Keratinocyte (primary cell): Measurements from ENCODE around the gene NOS1. TPM values are rescaled to one million over a fixed set of nuclear protein-coding genes. Genes with fewer than 3 reads are reported as not detected.
"Not testable (repeated sequence)": the region's sequence is repeated elsewhere in the genome, so short reads cannot be mapped to it uniquely, and the experiment has no call there.

Source experiments
- DNase-seq: peaks from one replicate; pipeline ENCODE4 v3.0.0-alpha.2; 2011; ENCODE audit warnings: low read depth, missing footprints, low spot score
- FAIRE-seq: peaks from 2 replicates; lab custom pipeline; 2011; peaks lifted over from hg19 to GRCh38; lab: Jason Lieb, UNC
- H2AFZ ChIP-seq: 2 replicates; pipeline ENCODE4 v1.6.0; 2012; ENCODE audit warnings: low read length, control low read depth, inconsistent platforms; ENCODE audit not compliant: control insufficient read depth
- H3K27ac ChIP-seq: 2 replicates; pipeline ENCODE4 v1.5.1; 2011; ENCODE audit warnings: low read length; ENCODE audit not compliant: control insufficient read depth, insufficient read depth
- H3K27me3 ChIP-seq: 3 replicates; pipeline ENCODE4 v1.6.0; 2011; ENCODE audit warnings: low read length; ENCODE audit not compliant: control insufficient read depth, insufficient read depth; ENCODE audit errors: extremely low read depth
- H3K36me3 ChIP-seq, 2 experiments: 2 replicates in 1 of 2; 3 replicates in 1 of 2; pipeline ENCODE4 v1.5.1; 2011; ENCODE audit warnings: low read length in 2 of 2, mild to moderate bottlenecking in 1 of 2; ENCODE audit not compliant: control insufficient read depth in 2 of 2, insufficient read depth in 2 of 2; ENCODE audit errors: extremely low read depth in 1 of 2
- H3K4me1 ChIP-seq: 3 replicates; pipeline ENCODE4 v1.5.1; 2011; ENCODE audit warnings: low read length; ENCODE audit not compliant: control insufficient read depth, insufficient read depth; ENCODE audit errors: extremely low read depth
- H3K4me2 ChIP-seq: 3 replicates; pipeline ENCODE4 v1.6.0; 2011; ENCODE audit warnings: low read depth, low read length; ENCODE audit not compliant: control insufficient read depth, insufficient read depth; ENCODE audit errors: extremely low read depth
- H3K4me3 ChIP-seq, 3 experiments: fragments of 200-600 bp in 1 of 3; sonication (generic) in 1 of 3; 2 replicates in 2 of 3; 3 replicates in 1 of 3; pipeline ENCODE4 v1.5.1; 2011 to 2016; ENCODE audit warnings: low read length in 3 of 3, mild to moderate bottlenecking in 3 of 3, control low read depth in 2 of 3, inconsistent platforms in 1 of 3, low read depth in 1 of 3, mixed read lengths in 1 of 3, mixed run types in 1 of 3, moderate library complexity in 1 of 3; ENCODE audit not compliant: control insufficient read depth in 2 of 3, insufficient read depth in 2 of 3; ENCODE audit errors: extremely low read depth in 1 of 3
- H3K79me2 ChIP-seq: 2 replicates; pipeline ENCODE4 v1.6.0; 2012; ENCODE audit warnings: low read length; ENCODE audit not compliant: control insufficient read depth, insufficient read depth
- H3K9ac ChIP-seq: 3 replicates; pipeline ENCODE4 v1.6.0; 2011; ENCODE audit warnings: low read length; ENCODE audit not compliant: control insufficient read depth, insufficient read depth; ENCODE audit errors: extremely low read depth
- H3K9me1 ChIP-seq: 3 replicates; pipeline ENCODE4 v1.6.0; 2011; ENCODE audit warnings: low read length; ENCODE audit not compliant: control insufficient read depth, insufficient read depth; ENCODE audit errors: extremely low read depth
- H3K9me3 ChIP-seq: 2 replicates; pipeline ENCODE4 v1.5.1; 2012; ENCODE audit warnings: low read depth, low read length; ENCODE audit not compliant: control insufficient read depth
- H4K20me1 ChIP-seq: 3 replicates; pipeline ENCODE4 v1.6.0; 2011; ENCODE audit warnings: low read length; ENCODE audit not compliant: control insufficient read depth, insufficient read depth; ENCODE audit errors: extremely low read depth
- EZH2 ChIP-seq: IDR thresholded peaks from one replicate; pipeline ENCODE4 v1.6.1; 2012; ENCODE audit warnings: inconsistent platforms, mild to moderate bottlenecking, low read length, moderate library complexity
- dilution Hi-C: fragments of 300-500 bp; cut with MboI; formaldehyde crosslinking; loops from one replicate; pipeline ENCODE4 v1.7.0; 2020; ENCODE audit warnings: low sequenced_read_pairs; ENCODE audit not compliant: extremely low pct_ligation_motif_present
- polyA plus RNA-seq, 5 experiments: library from polyadenylated mRNA; depleted of rRNA in 3 of 5; stranded (reverse) in 3 of 5; stranded (forward) in 1 of 5; unstranded in 1 of 5; fragments of >200 nt; gene quantifications; 1 replicate in 1 of 5; 2 replicates in 3 of 5; 3 replicates in 1 of 5; pipeline versions ENCODE4 v1.2.1 to v1.2.3, GENCODE V29; 2011 to 2012; ENCODE audit warnings: missing spikeins in 2 of 5, low read depth in 1 of 5, low replicate concordance in 1 of 5
- TF ChIP-seq, protein P1 (sequence below), 3 experiments: IDR thresholded peaks in 1 of 3; conservative IDR thresholded peaks in 1 of 3; optimal IDR thresholded peaks in 1 of 3; 2 replicates in 2 of 3; 3 replicates in 1 of 3; pipeline versions ENCODE3 to v1.5.1; 2011; ENCODE audit warnings: low read length in 3 of 3, mild to moderate bottlenecking in 3 of 3, moderate library complexity in 2 of 3, control low read depth in 1 of 3, inconsistent platforms in 1 of 3; ENCODE audit not compliant: insufficient read depth in 2 of 3; ENCODE audit errors: extremely low read depth in 1 of 3

The NOS1 gene
- polyA plus RNA-seq, 1 donor (not counting 4 experiments of a cell fraction or from before 2014, with no cell fraction given), result 5.6 TPM

DNA sequence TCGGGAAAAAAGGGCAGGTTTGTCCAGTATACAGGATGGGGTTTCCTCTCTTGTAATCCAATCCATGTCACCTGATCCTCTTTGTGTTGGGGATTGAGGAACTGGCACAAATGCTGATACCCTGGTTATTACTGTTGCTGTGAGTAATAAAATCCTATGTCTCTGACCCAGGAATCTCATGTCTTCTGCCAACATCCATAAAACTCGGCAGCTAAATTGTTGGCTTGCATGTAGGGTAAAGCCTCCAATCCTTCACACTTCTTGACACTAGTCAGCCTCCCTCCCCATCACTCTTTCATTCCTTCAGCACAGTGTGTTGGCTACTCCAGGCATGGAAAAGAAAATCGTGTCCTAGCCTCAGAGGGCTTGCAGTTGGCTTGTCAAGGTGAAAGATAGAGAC, 9.2 kb upstream of the NOS1 start:
- no peaks in the 10 kb centered on the region for H3K79me2 ChIP-seq
- H3K9me1 ChIP-seq, result no peaks in the 10 kb centered on the region
- H3K36me3 ChIP-seq, result no peaks in the 10 kb centered on the region
- H4K20me1 ChIP-seq, result no peaks in the 10 kb centered on the region
- dilution Hi-C loops, result loop anchor here (25.0 kb wide), 1 partner anchor 467 kb away; no protein-coding TSS in a partner anchor
- no peak for TF ChIP-seq EZH2
- TF ChIP-seq, protein P1, sequence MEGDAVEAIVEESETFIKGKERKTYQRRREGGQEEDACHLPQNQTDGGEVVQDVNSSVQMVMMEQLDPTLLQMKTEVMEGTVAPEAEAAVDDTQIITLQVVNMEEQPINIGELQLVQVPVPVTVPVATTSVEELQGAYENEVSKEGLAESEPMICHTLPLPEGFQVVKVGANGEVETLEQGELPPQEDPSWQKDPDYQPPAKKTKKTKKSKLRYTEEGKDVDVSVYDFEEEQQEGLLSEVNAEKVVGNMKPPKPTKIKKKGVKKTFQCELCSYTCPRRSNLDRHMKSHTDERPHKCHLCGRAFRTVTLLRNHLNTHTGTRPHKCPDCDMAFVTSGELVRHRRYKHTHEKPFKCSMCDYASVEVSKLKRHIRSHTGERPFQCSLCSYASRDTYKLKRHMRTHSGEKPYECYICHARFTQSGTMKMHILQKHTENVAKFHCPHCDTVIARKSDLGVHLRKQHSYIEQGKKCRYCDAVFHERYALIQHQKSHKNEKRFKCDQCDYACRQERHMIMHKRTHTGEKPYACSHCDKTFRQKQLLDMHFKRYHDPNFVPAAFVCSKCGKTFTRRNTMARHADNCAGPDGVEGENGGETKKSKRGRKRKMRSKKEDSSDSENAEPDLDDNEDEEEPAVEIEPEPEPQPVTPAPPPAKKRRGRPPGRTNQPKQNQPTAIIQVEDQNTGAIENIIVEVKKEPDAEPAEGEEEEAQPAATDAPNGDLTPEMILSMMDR (optimal IDR thresholded peaks at IDR 0.05 in 1 of 3, IDR thresholded peaks at IDR 0.05 in 1 of 3, conservative IDR thresholded peaks at IDR 0.05 in 1 of 3; ENCODE audit: extremely low read depth in 1 of 3, insufficient read depth in 2 of 3, low read length in 3 of 3), result no peak
- no peaks in the 10 kb centered on the region for H3K27me3 ChIP-seq
- H3K4me1 ChIP-seq, result no peaks in the 10 kb centered on the region
- no peak overlapping the region for H2AFZ ChIP-seq
- no peak overlapping the region for H3K4me2 ChIP-seq
- no peak overlapping the region for H3K27ac ChIP-seq
- H3K9me3 ChIP-seq, result no peaks in the 10 kb centered on the region
- no peak for FAIRE-seq
- H3K4me3 ChIP-seq, result no peak overlapping the region
- H3K9ac ChIP-seq, result no peak overlapping the region
- no peak for DNase-seq

DNA sequence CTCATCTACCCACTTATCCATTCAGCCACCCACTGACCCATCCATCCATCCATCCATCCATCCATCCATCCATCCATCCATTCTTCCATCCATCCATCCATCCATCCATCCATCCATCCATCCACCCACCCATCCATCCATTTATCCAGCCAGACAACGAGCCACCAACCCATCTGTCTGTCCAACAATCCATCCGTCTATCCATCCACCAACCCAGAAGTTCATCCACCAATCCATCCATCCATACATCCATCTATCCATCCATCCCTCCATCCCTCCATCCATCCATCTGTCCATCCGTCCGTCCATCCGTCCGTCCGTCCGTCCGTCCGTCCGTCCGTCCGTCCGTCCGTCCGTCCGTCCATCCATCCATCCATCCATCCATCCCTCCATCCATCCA, 8.6 kb upstream of the NOS1 start:
- not testable (repeated sequence) for FAIRE-seq, H3K9me1 ChIP-seq, H3K79me2 ChIP-seq, H3K4me2 ChIP-seq, H2AFZ ChIP-seq, H3K4me1 ChIP-seq, H3K27ac ChIP-seq, H3K27me3 ChIP-seq, DNase-seq, H3K9me3 ChIP-seq, H3K9ac ChIP-seq, H3K4me3 ChIP-seq, H4K20me1 ChIP-seq, H3K36me3 ChIP-seq
- dilution Hi-C loops, result loop anchor here (25.0 kb wide), 1 partner anchor 467 kb away; no protein-coding TSS in a partner anchor

DNA sequence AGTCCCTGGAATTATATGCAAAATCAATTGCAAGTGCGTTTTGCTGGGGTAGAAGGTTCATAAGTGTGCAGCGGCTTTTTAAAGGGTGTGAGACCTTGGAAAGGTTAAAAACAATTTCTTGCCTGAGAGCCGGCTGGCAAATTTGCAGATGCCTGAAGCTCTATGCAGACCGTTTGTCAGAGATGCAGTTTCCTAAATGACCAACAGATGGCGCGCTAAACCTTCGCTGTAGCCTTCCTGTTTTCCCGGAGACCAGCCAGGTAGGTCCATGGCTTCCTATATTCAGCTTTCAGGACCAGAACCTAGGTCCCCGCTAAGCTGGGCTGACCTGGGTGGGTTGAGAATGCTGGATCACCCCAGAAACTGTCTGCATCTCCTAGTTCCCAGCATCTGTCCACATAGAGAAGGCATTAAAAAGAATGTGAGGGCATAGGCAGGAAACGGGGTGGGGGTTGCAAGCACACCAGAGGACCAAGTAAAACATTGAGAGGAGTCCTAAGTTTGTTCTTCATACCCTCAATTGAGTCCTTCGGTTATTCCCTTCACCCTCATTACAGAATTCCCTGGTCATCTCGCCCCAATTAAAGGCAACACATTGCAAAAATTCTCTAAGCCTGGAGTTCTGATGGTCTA, 5.7 kb upstream of the NOS1 start:
- DNase-seq (peak; percentile 56), FAIRE-seq (peak; percentile 85)
- no peaks in the 10 kb centered on the region for H3K9me1 ChIP-seq
- H3K27ac ChIP-seq, result no peak overlapping the region
- peaks cover 4% of the 10 kb centered on the region for H3K27me3 ChIP-seq
- no peak overlapping the region for H2AFZ ChIP-seq
- no peak overlapping the region for H3K4me2 ChIP-seq
- no peak overlapping the region for H3K4me3 ChIP-seq
- dilution Hi-C loops, result loop anchor here (25.0 kb wide), 1 partner anchor 470 kb away; no protein-coding TSS in a partner anchor
- no peak overlapping the region for H3K9ac ChIP-seq
- TF ChIP-seq, protein P1 (optimal IDR thresholded peaks at IDR 0.05 in 1 of 3, IDR thresholded peaks at IDR 0.05 in 1 of 3, conservative IDR thresholded peaks at IDR 0.05 in 1 of 3; ENCODE audit: extremely low read depth in 1 of 3, insufficient read depth in 2 of 3, low read length in 3 of 3), result peak; percentile 89 to 94 (median 89)
- TF ChIP-seq EZH2, result no peak
- H3K79me2 ChIP-seq, result no peaks in the 10 kb centered on the region
- H4K20me1 ChIP-seq, result no peaks in the 10 kb centered on the region
- H3K9me3 ChIP-seq, result no peaks in the 10 kb centered on the region
- H3K36me3 ChIP-seq, result no peaks in the 10 kb centered on the region
- H3K4me1 ChIP-seq, result peaks cover 5% of the 10 kb centered on the region
